Measurements from ENCODE around the gene DAP.
A peak's percentile ranks its signal among the peaks of the same experiment; 100 is the strongest.

DAP gene

DNA sequence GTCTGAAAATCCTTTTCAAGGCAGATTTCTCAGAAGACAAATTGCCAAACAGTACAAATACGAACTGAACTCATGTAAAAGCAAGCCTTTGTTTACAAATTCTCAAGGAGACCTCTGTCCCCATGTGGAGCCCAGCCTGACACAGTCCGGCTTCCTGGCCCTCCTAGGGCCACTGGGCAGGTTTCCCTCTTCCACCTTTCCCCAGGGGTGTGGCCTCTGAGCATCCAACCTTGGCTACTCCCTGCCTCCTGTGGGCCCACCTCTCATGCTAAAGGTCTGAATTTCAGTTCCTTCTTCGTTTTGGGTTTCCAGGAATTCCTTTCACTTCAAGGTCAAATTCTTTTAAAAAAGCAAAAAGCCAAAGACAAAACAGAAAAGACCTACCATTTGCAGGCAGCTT is 10.1 kb downstream of the DAP start:
- Histone ChIP-seq H3K4me1 (ENCODE audit: control insufficient read depth in 1 of 2, insufficient read depth in 1 of 2, low read depth in 1 of 2, low read length in 1 of 2) (peaks cover 0 to 6% of the 10 kb centered on the region in 2 experiments), H3K27ac (no peak overlapping the region), H3K36me3 (peaks cover 46% of the 10 kb centered on the region), H3K4me3 (ENCODE audit: low read depth in 1 of 2, low read length in 1 of 2) (no peak overlapping the region), H3K9me3 (no peaks in the 10 kb centered on the region), H3K27me3 (no peaks in the 10 kb centered on the region)
- TF ChIP-seq, protein P1, sequence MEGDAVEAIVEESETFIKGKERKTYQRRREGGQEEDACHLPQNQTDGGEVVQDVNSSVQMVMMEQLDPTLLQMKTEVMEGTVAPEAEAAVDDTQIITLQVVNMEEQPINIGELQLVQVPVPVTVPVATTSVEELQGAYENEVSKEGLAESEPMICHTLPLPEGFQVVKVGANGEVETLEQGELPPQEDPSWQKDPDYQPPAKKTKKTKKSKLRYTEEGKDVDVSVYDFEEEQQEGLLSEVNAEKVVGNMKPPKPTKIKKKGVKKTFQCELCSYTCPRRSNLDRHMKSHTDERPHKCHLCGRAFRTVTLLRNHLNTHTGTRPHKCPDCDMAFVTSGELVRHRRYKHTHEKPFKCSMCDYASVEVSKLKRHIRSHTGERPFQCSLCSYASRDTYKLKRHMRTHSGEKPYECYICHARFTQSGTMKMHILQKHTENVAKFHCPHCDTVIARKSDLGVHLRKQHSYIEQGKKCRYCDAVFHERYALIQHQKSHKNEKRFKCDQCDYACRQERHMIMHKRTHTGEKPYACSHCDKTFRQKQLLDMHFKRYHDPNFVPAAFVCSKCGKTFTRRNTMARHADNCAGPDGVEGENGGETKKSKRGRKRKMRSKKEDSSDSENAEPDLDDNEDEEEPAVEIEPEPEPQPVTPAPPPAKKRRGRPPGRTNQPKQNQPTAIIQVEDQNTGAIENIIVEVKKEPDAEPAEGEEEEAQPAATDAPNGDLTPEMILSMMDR (IDR thresholded peaks at IDR 0.05) = no peak

GRCh38 chr5:10747678-10748622 is 13.1 kb downstream of the DAP start:
- Histone ChIP-seq H3K4me1 (ENCODE audit: control insufficient read depth in 1 of 2, insufficient read depth in 1 of 2, low read depth in 1 of 2, low read length in 1 of 2) (peaks cover 0 to 12% of the 10 kb centered on the region in 2 experiments), H3K9me3 (no peaks in the 10 kb centered on the region), H3K27me3 (no peaks in the 10 kb centered on the region), H3K27ac (no peak overlapping the region), H3K36me3 (peaks cover 56% of the 10 kb centered on the region), H3K4me3 (ENCODE audit: low read depth in 1 of 2, low read length in 1 of 2) (no peak overlapping the region)
- TF ChIP-seq, protein P1 (IDR thresholded peaks at IDR 0.05) = no peak

GRCh38 chr5:10746711-10747110 is 14.3 kb downstream of the DAP start:
- Histone ChIP-seq H3K36me3 (peaks cover 52% of the 10 kb centered on the region), H3K4me1 (ENCODE audit: control insufficient read depth in 1 of 2, insufficient read depth in 1 of 2, low read depth in 1 of 2, low read length in 1 of 2) (peaks cover 0 to 12% of the 10 kb centered on the region in 2 experiments), H3K27ac (peak overlapping the region; percentile 22), H3K27me3 (no peaks in the 10 kb centered on the region), H3K4me3 (ENCODE audit: low read depth in 1 of 2, low read length in 1 of 2) (no peak overlapping the region), H3K9me3 (no peaks in the 10 kb centered on the region)
- TF ChIP-seq, protein P1 (IDR thresholded peaks at IDR 0.05) = no peak

GRCh38 chr5:10745133-10745532 is 15.9 kb downstream of the DAP start:
- H3K27me3 ChIP-seq = no peaks in the 10 kb centered on the region
- no peaks in the 10 kb centered on the region for H3K9me3 ChIP-seq
- peaks cover 46% of the 10 kb centered on the region for H3K36me3 ChIP-seq
- H3K4me1 ChIP-seq (ENCODE audit: control insufficient read depth in 1 of 2, insufficient read depth in 1 of 2, low read depth in 1 of 2, low read length in 1 of 2) = peaks cover 0 to 12% of the 10 kb centered on the region in 2 experiments
- H3K4me3 ChIP-seq (ENCODE audit: low read depth in 1 of 2, low read length in 1 of 2) = no peak overlapping the region
- H3K27ac ChIP-seq = no peak overlapping the region
- TF ChIP-seq, protein P1 (IDR thresholded peaks at IDR 0.05) = no peak

GRCh38 chr5:10744681-10745080 is 16.4 kb downstream of the DAP start:
- peaks cover 0 to 12% of the 10 kb centered on the region in 2 experiments for H3K4me1 ChIP-seq (ENCODE audit: control insufficient read depth in 1 of 2, insufficient read depth in 1 of 2, low read depth in 1 of 2, low read length in 1 of 2)
- H3K9me3 ChIP-seq = no peaks in the 10 kb centered on the region
- H3K27me3 ChIP-seq = no peaks in the 10 kb centered on the region
- H3K27ac ChIP-seq = no peak overlapping the region
- H3K4me3 ChIP-seq (ENCODE audit: low read depth in 1 of 2, low read length in 1 of 2) = no peak overlapping the region
- TF ChIP-seq, protein P1 (IDR thresholded peaks at IDR 0.05) = no peak
- peaks cover 42% of the 10 kb centered on the region for H3K36me3 ChIP-seq
